Renal pelvis (tissue), 4 donors: ENCODE data around the gene CTU2. TPM values are rescaled to one million over a fixed set of nuclear protein-coding genes. Genes with fewer than 3 reads are reported as not detected.

ENCODE experiments used
- DNase-seq: peaks from one replicate; pipeline ENCODE4 v3.0.0-alpha.2; 2013
- polyA plus RNA-seq, 3 donors: library from polyadenylated mRNA; unstranded; fragments of 120-200 nt; gene quantifications; one replicate each; pipeline ENCODE4 v1.2.1, GENCODE V29; 2013; ENCODE audit not compliant: insufficient read length in 3 of 3

Gene CTU2
- polyA plus RNA-seq, 3 donors, result 10.8 to 19.5 (median 16.0) TPM

DNA sequence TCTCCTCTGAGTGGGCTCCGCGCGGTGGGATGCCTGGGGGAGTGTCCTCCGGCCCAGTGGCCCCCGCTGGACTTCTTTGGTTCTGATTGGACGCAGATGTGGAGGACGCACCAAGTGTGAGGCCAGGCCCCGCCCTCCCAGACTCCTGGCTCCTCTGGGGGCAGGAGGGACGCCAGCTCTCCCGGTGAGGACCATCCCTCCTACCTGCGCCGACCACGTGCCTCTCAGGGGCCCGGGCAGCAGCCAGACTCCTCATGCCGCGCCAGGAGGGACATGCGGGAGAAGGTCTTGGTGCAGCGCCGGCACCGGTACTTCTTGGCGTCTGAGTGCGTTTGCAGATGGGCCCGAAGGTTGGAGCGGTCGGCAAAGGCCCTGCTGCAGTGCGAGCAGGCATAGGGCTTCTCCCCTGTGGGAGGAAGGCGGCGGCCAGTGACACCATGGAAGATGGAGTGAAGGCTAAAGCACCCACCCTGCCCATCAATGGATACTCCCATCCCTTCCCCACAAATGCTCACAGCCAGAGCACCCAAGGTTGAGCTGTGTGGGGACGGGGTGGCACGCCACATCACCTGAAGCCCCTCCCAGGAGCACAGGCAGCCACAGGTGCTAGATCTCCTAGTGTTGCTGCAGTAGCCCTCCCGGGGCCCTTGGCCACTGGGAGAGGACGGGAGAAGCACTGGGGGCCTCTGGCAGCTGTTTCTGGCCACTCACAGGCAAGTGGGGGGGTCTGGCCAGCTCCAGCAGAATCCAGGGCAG lies 27.9 kb upstream of the CTU2 start:
- DNase-seq, result no peak

DNA sequence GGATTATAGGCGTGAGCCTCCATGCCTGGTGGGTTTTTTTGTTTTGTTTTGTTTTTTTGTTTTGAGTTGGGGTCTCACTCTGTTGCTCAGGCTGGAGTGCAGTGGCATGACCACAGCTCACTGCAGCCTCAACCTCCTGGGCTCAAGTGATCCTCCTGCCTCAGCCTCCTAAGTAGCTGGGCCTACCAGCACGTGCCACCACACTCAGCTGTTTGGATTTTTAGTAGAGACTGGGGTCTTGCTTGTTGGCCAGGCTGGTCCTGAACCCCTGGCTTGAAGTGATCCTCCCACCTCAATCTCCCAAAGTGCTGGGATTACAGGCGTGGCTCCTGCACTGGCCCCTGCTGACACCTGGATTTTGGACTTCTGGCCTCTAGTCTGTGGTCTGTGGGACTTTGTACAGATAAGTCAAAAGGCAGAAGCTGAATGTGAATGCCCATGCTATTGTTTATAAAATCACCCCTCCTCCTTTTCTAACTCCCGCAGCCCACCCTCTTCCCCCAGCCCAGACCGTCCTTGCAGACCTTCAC lies 25.7 kb upstream of the CTU2 start:
- no peak for DNase-seq

DNA sequence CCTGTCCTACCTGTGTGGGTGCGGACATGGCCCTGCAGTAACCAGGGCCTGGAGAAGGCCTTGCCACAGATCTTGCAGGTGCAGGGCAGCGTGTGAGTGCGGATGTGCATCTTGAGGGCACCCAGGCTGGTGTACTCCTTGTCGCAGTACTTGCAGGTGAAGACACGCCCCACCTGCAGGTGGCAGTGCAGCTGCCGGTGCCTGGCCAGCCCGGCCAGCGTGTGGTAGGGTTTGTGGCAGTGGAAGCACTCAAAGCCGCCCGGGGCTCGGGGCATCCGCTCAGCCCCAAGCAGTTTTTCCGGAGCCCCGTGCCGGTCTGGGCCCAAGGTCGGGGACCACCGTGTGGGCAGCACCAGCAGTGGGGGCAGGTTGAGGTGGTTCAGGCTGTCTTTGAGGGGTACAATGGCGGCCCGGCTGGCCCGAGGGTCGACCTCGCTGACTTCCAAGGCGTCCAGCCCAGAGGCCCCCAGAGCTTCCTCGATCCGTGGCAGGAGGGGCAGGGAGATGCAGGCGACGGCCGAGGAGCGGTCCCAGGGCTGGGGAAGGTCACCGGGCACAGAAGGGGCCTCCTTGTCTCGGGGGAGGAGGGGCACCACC lies 25.1 kb upstream of the CTU2 start:
- DNase-seq, result no peak

DNA sequence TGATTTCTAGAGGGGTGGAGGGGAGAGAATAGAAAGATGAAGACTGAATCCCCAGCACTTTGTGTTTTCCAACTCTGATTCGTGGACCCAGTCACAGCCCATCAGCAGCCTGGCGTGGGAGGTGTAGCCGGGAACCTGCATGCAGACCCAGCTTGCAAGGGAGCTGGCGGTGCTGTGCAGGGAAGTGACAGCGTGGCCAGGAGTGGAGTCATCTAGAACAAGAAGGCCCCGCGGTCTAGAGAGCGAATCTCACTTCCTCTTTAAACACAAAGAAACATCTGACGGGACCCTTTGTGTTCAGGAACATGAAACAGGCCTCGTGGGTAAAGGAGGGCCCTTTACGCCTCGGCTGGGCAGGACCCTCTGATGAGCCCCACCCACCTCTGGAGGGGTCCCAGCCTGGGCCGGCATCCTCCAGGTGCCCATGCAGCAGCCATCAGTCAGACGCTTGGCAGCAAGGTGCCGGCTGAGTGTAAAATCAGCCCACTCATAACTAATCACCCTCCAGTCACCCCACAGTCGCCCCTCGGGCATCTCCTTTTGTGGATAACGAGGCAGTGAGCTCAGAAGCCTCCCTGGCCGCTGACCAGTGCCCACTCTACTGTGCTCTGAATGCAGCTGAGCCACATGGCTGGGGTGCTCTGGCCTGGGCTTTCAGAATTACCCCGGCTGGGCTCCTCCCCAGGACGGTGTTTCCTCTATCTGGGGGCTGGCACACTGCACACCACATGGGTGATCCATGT lies 24.4 kb upstream of the CTU2 start:
- DNase-seq, result no peak

DNA sequence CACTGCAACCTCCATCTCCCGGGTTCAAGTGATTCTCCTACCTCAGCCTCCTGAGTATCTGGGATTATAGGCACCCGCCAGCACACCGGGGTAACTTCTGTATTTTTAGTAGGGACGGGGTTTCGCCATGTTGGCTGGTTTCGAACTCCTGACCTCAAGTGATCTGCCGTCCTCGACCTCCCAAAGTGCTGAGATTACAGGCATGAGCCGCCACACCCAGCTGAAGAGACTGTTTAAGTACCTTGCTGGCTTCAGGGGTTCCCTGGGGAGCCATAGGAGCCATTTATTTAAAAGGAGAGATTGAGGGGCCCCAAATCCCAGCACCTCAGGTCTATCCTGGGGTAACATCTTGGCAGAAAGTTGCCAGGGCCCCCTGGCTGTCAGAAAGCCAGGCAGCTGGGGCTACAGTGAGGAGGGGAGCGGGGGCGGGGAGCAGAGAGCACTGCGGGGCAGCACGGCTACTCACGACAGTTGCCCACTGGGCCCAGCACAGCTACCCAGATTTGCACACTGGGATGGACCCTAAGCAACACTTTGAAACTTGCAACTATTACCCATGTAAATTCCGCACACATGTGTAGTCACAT lies 21.6 kb upstream of the CTU2 start:
- no peak for DNase-seq

DNA sequence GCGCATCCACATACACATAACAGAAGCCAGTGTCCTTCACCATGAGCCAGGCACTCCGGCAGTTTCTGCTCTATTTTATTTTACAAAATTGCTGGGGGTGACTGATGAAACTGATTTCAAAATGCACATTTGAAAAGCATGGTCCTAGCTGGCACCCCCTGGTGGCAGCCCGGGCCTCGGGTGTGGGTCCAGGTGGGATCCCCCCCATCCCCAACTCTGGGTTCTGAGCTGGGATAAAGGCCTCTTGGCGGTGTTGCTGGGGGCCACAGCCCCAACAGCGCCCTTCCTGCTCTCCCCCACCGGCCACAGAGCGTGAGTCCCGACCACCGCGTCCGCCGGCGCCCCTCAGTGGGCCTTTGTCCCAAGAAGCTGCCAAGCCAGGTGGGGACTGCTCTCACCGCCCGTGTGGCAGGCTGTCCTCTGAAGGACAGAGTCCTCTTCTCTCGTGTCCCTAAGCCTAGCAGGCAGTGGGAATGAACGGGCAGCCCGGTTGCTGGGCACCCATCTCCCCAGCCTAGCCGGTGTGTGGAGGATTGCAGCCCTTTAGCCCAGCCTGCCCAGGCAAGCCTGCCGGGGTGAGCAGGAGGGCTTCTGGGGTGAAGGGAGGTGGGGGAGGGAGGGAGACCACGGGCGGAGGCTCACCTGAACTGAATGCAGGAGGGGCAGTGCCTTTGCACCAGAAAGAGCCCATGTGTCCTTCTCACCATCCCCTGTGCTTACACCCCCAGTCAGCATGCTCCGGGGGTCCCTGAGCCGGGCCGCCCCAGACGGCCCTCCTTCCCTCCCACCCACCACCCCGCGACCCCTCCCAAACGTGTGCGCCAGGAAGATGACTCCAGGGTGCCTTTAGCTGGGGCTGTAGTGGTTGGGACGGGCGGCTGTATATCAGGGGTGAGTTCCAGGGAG lies 20.9 kb upstream of the CTU2 start:
- DNase-seq, result no peak

DNA sequence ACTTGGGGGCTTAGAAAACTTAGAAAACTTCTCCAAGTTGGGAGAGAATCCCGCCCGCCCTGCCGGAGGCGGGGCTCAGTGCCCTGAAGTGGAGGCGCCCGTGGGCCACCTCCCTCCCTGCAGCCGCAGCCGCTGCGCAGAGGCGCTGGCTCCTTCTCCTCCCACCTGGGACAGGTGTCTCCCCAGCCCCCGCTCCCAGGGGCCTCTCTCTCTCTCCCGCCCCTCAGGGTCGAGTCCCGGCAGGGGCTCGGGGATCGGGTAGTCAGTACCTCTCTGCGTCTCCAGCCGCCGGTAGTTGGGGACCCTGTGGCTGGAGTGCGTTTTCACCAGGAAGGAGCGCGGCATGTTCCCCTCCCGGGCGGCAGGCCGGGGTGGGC lies 20.3 kb upstream of the CTU2 start:
- DNase-seq, result no peak

DNA sequence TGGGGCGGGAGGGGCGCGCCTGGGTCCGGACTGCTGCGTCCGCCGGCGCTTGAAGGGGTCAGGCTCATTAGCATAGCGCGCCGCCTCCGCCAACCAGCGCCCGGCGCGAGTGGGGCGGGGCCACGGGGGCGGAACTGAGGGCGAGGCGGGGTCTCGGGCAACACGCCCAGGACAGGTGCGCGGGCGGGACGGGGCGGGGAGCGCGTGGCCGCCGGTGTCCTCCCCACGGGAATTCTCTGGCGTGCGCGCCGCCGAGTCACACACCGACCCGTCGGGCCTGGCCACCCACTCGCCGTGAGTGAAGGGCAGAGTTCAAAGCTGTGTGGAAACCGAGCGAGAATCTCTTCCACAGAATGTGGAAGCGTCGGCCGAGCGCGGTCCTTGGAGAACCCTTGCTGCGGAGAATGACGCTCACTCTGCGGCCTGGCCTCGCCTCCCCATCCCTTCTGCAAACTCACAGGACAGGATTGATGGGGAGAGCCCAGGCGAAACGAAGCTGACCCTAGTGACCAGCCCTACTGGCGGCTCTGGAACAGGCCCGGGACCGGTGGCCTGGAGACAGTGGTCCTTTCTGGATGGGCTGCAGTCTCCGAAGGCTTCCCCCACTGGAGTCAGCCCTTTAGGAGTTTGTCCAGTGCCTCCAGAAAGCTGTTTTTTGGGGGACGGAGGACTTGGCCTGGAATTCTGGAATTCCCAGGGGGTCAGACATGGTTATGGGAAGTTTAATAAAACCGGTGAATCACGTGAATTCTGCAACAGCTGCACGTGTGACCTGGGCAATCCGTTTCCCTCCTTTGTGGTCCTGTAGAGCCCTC lies 19.7 kb upstream of the CTU2 start, which contains the start of gene SNAI3:
Gene SNAI3 (minus strand): TSS at position 69 of the 815 bp plus-strand sequence. CDS start 101 bp downstream, outside the sequence.
- peak; percentile 78 for DNase-seq

DNA sequence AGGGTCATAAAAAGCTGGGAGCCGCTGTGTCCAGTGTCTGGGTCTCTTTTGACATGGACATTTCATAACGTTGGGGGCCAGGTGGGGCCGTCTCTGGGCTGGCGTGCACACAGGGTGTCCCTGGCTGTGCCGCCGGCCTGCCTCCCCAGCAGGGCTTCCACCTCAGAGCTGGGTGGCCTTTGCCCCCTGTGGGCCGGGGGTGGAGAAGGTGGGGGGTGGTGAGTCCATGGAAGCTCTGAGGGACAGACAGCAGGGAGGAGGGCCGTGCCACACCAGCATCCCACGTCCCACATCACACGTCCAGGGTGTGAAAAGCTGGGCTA lies 19.1 kb upstream of the CTU2 start:
- DNase-seq, result no peak

DNA sequence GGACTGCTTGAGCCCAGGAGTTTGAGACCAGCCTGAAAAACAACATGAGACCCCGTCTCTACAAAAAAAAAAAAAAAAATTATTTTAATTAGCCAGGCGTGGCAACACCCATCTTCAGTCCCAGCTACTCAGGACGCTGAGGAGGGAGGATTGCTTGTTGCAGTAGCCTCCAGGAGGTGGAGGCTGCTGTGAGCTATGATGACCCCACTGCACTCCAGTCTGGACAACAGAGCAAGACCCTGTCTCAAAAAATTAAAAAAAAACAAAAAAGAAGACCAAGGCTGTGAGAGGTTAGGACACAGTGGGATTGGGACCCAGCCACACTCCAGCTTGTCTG lies 18.7 kb upstream of the CTU2 start:
- DNase-seq, result no peak

DNA sequence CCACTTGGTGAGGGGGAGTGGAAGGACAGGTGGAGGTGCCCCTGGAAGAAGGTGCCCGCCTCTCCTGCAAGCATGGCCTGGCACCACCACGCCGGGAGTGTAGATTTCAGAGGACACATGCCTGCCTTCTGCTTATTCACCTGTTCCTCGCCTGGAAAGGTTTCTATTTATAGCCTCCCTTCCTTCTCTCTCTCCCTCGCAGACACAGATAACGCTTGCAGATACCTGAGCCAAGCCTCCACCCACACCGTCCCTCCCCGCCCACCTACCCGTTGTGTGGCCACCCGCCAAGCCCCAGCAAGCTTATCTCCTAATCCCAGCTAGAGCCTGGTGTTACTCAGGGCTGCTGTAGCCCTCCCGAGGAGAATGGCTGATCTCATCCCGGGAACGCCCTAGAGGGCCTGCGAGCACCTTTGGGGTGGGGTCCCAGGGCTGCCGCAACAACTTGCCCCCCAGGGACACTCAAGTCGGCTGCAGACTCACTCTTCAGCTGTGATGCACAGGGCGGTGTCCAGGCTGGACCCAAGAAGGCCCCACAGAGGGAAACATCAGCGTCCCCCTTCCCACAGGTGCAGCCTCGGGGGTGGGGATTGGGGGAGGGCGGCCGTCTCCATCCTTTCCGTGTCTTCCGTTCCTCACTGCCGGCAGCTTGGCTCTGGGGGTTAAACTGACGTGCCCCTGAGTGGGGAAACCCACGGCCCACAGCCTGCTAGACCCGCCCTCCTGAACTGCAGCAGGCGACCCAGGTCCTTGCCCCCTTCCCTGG lies 18.1 kb upstream of the CTU2 start:
- DNase-seq, result no peak

DNA sequence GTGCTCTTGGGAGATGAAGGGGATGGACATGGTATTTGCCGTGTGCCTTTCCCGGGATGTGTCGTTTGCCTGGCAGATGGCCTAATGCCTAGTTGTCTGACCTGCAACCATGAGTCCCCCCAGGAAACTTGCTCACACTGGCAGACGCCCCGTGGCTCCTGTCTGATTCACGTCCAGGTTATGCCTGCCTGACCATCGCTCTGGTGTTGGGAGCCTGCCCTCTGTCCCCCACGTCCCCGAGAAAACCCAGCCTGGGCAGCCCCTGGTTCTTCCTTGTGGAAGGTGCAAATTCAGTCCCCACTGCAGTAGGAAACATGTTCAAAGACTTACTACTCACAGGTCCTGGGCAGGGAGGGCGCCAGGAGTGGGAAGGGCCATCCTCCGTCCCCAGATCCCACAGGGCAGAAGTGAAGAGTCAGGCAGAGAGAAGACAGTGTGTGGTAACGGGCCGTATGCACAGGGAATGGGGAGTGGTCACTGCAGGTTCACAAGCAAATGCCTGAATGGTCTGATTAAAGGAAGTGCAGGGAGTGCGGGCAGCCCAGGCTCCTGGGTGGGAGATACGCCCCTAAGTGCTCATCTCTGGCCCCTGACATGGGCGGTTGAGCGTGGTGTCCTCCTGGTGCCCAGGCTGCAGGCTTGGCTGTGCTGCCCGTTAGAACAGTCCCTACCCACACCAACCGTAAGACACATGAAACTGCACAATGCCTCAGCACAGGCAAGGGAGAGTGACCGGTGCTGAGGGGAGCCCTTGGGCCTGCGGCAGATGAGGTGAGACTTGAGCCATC lies 15.8 kb upstream of the CTU2 start:
- no peak for DNase-seq

DNA sequence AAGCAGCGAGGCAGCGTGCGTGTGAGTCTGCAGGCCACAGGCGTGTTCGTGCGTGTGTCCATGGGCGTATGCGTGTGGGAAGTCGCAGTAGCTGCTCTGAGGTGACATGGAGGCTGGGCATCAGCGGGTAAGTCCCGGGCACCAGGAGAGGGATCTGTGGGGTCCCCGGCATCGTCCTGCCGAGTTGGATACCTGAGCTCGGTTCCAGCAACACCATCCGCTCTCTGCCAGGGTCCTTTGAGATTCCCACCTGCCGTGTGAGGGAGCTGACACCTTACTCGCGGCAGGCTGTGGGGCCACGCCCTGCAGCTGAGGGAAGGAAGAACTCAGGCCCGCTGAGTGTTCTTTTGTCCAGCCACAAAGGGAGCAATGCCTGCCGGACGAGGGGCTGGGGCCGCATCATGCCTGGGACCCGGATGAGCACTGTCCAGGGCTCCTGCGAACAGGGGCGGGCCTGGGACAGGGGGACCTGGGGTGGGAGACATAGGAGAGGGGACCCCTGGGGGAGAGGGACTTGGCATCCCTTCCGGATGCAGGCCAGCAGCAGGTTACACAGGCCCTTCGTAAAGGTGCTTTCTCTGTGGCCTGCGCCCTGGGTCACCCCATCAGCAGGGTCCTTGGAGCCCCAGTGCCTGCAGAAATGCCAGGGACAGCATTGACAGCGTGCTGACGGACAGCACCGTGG lies 15.0 kb upstream of the CTU2 start:
- DNase-seq, result no peak

DNA sequence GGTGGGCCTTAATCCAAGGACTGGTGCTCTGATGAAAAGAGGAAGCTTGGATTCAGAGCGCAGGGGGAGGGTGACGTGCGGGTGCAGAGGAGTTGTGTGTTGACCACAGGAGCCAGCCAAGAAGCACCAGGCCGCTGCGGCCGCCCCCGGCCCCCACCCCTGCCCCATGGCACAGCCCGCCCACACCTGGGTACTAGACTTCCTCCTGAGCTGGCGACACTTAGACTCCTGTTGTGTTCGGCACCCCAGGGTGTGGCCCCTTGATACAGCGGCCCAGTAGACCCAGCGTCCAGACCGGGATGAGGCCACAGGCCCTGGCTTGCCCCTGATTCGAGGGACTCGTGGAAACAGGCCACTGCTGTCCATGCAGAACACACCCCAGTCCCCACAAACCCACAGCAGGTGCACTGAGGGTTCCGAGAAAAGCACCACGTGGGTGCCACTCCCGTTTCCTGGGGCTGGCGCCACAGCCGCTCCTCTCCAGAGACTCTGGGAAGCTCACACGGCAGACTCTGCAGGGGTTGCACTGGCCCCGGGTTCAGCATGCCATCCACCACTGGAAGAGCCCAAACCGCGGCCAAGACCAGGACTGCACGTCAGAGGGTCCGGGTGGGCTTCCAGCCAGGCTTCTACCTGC lies 14.3 kb upstream of the CTU2 start:
- DNase-seq, result no peak

DNA sequence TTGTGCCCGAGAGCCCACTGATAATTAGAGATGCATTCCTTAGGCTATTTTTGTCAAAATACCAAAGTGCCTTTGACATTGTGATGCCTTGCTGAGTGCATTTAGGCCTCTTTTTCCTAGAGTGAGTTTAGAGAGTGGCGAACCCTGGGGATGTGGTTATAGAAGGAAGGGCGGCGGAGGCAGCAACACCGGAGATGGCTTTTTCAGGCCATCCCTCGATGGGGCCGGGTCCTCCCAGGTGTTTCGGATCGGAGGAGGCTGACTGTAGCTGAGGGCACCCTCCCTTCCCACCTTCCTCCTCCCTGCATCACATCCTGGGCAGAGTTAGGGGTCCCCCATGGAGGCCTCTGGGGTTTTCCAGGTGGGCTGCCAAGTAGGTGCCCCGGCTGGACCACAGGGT lies 13.4 kb upstream of the CTU2 start:
- DNase-seq, result no peak

DNA sequence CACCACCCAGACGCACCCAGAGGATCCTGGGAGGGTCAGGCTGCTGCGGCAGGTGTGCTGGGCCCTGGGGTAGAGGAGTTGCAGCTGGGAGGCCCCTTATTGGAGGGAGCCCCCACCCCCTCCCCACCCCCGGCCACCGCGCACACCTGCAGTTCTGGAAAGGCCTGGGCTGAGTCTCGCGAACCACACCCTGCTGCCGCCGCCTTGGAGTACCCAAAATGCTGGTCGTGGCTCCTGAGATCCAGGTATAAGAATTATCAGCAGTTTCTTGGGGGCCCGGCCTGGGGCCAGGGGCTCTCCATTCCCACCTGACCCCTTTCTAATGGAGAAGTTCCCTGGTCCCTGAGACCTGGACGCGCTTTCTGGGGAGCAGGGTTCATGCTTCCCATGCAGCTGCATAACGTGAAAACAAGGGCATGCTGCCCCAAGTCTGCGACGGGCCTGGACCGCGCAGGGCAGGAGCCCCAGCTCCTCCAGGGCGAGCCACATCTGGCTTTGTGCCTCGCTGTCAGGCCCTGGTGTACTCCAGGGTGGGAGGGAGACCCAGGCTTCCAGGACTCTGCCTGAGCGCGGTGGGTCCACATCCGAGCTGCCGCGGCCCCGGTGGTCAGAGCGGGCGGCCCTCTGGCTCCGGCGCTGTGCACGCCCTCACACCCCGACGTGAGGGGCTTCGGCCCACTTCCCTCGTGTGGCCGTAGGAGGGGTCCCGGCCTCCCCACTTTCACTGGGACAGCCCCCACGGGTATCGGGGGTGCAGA lies 12.7 kb upstream of the CTU2 start:
- DNase-seq, result no peak
